ENCODE data around the gene MMP23B.
A peak's percentile ranks its signal among the peaks of the same experiment; 100 is the strongest.
"Not testable (repeated sequence)": the region's sequence is repeated elsewhere in the genome, so short reads cannot be mapped to it uniquely, and the experiment has no call there.

Gene MMP23B

DNA sequence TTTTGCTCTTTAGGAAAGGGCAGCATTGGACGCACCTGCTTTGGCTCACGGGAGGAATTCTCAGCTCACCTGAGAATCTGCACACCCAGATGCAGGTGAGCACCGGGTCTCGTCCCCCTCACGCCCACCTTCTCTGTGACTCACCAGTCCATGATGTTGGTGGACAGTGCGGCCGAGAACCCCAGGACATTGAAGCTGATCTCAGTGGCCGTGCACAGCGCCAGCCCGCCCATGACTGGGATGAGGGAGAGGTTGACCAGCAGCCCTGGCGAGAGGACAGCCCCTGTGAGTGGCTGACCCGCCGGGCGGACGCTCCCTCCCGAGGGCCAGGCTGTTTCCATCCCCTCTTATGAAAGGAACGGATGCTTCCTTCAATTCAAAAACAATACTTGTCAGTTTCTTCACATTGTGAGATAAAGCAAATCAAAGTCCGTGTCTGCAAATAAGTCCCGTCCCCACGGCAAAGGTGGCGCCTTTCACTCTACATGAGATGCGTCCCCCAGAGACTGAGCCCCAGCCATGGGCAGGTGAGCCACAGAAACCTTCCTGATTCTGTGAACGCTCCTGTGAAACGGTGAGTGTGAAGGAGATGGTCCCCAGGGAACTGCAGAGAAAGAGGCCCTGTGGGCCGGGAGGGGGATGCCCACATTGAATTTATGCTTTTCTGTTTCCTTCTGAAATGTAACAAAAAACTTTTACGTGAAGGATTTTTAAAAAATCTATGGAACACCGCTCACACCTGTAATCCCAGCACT lies 39.6 kb downstream of the MMP23B start:
- no peak for DNase-seq

GRCh38 chr1:1672181-1672965 lies 40.4 kb downstream of the MMP23B start:
- DNase-seq = no peak

DNA sequence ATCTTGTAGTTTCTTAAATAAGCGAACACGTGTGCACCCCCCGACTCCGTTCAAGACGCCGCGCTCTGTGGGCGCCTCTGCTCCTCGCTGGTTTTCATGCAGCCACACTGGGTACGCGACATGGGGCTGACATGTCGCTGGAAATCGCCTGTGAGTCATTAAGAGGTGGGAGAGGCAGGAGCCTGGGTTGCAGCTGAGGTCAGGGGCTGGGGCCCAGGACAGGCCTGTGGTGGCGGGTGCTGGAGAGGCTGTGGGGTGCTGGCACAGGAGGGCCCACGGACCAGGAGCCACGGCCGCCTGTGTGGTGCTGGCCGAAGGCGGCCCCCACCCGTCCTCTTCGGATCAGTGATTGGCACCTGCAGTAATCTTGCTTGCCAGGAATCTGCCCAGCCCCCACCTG lies 42.8 kb downstream of the MMP23B start:
- DNase-seq = not testable (repeated sequence)

DNA sequence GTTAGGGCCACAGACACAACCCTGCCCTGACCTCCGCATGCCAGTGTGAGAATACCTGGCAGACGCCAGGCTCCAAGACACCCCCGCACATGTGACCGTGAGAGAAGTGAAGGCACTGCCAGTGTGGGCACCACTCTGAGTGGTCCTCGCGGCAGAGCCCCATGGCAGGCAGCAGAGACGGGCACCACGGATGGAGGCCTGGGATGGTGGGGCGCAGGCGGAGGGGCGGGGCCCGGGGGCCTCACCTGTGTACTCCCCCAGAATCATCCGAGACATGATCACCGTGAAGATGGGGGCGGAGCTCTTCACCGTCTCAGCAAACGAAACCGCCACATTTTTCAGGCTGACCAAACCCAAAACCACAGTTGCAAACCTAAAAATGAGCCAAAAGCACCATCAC lies 43.2 kb downstream of the MMP23B start:
- DNase-seq = not testable (repeated sequence)

- DNase-seq = not testable (repeated sequence)
These were observed 44.1 kb downstream of the MMP23B start for GRCh38 chr1:1676087-1676486.

GRCh38 chr1:1677718-1678580 lies 46.0 kb downstream of the MMP23B start:
- peak; percentile 54 to 62 for DNase-seq

DNA sequence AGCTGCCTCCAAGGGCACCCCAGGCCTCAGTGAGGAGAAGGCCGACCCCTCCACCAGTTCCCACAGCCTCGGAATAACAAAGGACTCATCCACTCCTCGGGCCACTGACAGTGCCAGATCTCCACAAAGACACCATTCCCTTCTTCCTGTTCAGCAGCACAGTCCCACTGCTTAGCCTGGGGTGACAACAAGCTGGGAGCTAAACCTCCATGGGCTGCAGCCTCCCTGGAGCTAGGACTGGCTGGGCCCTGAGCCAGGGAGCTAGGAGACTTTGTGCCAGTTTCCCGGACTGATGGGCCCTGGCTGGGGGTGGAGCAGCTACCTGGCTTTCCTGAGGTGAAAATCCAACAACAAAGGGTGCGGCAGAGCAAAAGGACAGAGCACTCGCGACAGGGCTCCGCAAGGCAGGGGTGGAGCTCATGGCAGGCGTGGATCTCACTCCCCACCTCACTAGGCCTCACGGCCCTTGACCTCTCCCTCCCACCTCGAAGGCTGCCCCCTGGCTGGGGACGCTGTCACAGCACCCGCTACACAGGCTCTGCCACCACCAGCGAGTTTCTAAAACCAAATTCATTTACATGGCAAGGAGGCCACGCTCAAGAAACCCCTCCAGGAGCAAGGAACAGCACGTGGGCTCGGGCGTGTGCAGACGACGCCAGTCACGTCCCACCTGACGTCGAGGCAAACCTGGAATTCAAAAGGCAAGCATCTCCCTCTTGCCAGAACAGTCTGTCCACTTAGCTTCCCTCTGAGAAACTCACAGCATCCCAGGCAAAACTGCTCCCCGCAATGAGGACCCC lies 46.8 kb downstream of the MMP23B start:
- peak in 1 of 2 donors; percentile 71 for DNase-seq

DNA sequence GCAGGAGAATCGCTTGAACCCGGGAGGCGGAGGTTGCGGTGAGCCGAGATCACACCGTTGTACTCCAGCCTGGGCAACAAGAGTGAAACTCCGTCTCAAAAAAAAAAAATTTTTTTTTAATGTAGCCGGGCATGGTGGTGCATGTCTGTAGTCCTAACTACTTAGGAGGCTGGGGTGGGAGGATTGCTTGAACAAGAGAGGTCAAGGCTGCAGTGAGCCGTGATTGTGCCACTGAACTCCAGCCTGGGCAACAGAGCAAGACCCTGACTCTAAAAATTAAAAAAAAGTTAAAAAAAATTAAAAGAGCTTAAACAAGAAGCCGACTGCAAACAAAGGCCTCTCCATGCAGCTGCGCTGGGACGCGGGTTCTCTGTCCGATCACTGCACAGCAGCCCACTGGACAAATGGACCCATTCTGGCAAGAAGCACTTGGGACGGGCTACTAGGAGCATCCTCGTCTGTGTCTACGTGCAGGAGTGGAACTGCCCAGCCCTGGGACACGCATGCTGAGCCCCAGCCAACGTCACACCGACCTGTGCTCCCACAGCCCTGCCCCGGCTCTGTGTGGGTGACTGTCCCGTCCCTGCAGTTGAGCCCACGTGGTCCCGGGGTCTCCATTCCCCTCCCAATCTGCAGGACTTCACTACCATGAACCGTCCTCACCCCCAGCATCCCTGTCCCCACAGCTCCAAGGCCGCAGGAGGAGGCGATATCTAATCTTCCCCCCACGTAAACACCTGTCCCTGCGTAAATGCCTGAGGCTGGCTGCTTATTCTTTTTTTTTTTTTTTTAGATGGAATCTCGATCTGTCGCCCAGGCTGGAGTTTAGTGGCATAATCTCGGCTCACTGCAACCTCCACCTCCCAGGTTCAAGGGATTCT lies 48.3 kb downstream of the MMP23B start:
- no peak for DNase-seq

GRCh38 chr1:1680912-1681273 lies 48.9 kb downstream of the MMP23B start:
- no peak for DNase-seq

DNA sequence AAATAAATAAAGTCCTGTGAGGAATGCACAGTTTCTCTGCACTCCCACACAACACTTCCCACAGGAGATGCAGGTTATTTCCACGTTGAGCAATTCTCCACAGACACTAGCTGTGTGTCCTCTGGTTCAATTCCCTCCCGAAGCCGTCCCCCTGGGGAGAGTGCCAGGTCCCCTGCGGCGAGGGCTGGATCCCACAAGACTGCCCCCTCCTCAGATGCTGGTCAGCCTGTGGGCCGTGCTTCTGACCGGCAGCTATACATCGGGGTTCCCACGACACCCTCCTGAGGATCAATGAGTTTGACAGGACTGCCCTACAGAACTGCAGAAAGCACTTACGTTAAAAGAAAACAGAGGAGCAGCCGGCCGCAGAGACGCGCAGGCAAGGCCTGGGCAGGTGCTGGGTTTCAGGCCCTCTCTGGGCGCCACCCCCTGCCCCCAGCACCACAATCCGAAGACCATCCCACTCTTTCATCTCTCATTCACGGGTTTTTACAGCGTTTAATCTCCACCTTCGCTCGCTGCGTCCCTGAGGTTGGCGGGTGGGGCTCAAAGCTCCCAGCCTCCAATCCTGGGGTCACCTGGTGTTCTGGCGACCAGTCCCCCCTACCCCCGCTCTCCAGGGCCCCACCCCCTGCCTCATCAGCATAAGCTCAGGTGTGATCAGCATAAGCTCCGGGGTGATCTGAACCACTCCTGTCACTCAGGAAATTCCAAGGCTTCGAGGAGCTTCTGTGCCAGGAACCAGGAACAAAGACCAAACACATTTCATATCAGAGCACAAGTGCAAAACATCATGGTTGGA lies 51.3 kb downstream of the MMP23B start:
- no peak for DNase-seq
